Thoracic aorta (tissue), 2 donors: ENCODE measurements around the gene ZP1. TPM values are rescaled to one million over a fixed set of nuclear protein-coding genes. Genes with fewer than 3 reads are reported as not detected.
A peak's percentile ranks its signal among the peaks of the same experiment; 100 is the strongest.

ENCODE experiments used
- ATAC-seq: fragments of 150-250 bp; one replicate; pipeline ENCODE4 v1.8.0; 2017; ENCODE audit warnings: low read depth; ENCODE audit not compliant: insufficient number of reproducible peaks, low FRiP score
- DNase-seq: peaks from one replicate; pipeline ENCODE4 v3.0.0-alpha.2; 2020; ENCODE audit warnings: low spot score
- H3K27ac ChIP-seq, 2 donors: fragments of 200-600 bp; sonication (generic); 1 replicate in 1 of 2; 2 replicates in 1 of 2; pipeline ENCODE4 v1.5.1; 2016; ENCODE audit warnings: mild to moderate bottlenecking in 2 of 2, moderate library complexity in 2 of 2
- H3K27me3 ChIP-seq: fragments of 200-600 bp; sonication (generic); replicated peaks from 2 replicates; pipeline ENCODE4 v1.6.0; 2016; ENCODE audit warnings: mild to moderate bottlenecking; ENCODE audit not compliant: insufficient read depth
- H3K36me3 ChIP-seq: fragments of 200-600 bp; sonication (generic); one replicate; pipeline ENCODE4 v1.5.1; 2016
- H3K4me1 ChIP-seq, 2 donors: fragments of 200-600 bp; sonication (generic); 1 replicate in 1 of 2; 2 replicates in 1 of 2; pipeline versions ENCODE4 v1.5.1 to v1.6.0; 2016; ENCODE audit warnings: low read depth in 2 of 2, mild to moderate bottlenecking in 1 of 2; ENCODE audit not compliant: control insufficient read depth in 1 of 2
- H3K4me3 ChIP-seq: fragments of 200-600 bp; sonication (generic); 2 replicates; pipeline ENCODE4 v1.5.1; 2016; ENCODE audit warnings: mild to moderate bottlenecking
- H3K9me3 ChIP-seq: fragments of 200-600 bp; sonication (generic); 2 replicates; pipeline ENCODE4 v1.5.1; 2016
- total RNA-seq, 2 donors: library from RNA; depleted of rRNA; stranded (reverse); fragments of >200 nt; gene quantifications; one replicate each; pipeline versions ENCODE4 v1.1.0 to v1.2.3, GENCODE V29; 2016
- TF ChIP-seq, protein P1 (sequence below): fragments of 200-600 bp; sonication (generic); IDR thresholded peaks from one replicate; pipeline ENCODE4 v1.5.1; 2019; ENCODE audit warnings: antibody characterized with exemption

The ZP1 gene
- total RNA-seq, 2 donors from 2014 or later, result not detected

DNA sequence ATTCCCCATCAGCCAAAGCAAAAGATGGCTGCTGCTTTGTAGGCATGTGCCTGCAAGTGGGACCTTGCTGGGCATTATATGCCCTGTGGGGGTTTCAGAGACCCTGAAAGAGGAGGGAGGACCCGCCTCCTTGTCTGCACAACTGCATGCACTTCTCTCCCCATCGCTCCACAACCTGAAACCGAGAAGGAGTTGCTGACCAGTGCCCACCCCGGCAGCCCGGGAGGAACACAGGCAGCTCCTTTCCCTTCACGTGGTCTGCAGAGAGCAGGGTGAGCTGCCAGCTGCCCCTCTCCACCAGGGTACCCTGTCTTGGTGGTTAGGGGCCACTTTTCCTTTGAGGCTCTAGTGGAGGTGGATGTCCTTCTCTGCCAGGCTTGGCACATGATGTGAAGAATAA, 55.6 kb downstream of the ZP1 start:
- peaks cover 9 to 34% of the 10 kb centered on the region in 2 donors for H3K4me1 ChIP-seq
- no peak overlapping the region for H3K4me3 ChIP-seq
- DNase-seq (no peak), ATAC-seq (no peak)
- no peaks in the 10 kb centered on the region for H3K9me3 ChIP-seq
- no peak overlapping the region for H3K27ac ChIP-seq
- no peaks in the 10 kb centered on the region for H3K27me3 ChIP-seq
- peaks cover 30% of the 10 kb centered on the region for H3K36me3 ChIP-seq
- TF ChIP-seq, protein P1, sequence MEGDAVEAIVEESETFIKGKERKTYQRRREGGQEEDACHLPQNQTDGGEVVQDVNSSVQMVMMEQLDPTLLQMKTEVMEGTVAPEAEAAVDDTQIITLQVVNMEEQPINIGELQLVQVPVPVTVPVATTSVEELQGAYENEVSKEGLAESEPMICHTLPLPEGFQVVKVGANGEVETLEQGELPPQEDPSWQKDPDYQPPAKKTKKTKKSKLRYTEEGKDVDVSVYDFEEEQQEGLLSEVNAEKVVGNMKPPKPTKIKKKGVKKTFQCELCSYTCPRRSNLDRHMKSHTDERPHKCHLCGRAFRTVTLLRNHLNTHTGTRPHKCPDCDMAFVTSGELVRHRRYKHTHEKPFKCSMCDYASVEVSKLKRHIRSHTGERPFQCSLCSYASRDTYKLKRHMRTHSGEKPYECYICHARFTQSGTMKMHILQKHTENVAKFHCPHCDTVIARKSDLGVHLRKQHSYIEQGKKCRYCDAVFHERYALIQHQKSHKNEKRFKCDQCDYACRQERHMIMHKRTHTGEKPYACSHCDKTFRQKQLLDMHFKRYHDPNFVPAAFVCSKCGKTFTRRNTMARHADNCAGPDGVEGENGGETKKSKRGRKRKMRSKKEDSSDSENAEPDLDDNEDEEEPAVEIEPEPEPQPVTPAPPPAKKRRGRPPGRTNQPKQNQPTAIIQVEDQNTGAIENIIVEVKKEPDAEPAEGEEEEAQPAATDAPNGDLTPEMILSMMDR, result no peak

DNA sequence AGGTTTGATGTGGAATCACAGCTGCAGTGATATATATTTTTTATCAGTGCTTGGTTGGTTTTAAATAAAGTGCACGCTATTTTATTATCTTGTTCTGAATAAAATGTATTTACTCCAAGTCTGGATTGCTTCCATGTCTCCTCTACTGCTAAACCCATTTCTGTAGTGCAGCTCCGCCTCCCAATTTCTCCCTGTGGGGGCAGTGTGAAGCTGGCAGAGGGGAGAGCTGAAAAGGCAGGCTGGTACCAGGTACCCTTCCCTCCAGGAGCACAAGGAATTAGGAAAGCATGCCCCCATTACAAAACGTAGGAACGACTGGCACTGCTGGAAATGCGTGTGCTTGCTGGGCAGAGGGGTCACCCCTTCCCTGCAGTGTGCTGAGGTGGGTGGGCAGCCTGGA, 56.0 kb downstream of the ZP1 start:
- no peak overlapping the region for H3K27ac ChIP-seq
- H3K9me3 ChIP-seq, result no peaks in the 10 kb centered on the region
- ATAC-seq (no peak), DNase-seq (no peak)
- H3K27me3 ChIP-seq, result no peaks in the 10 kb centered on the region
- peaks cover 30% of the 10 kb centered on the region for H3K36me3 ChIP-seq
- TF ChIP-seq, protein P1, result no peak
- H3K4me1 ChIP-seq, result peaks cover 9 to 30% of the 10 kb centered on the region in 2 donors
- no peak overlapping the region for H3K4me3 ChIP-seq

DNA sequence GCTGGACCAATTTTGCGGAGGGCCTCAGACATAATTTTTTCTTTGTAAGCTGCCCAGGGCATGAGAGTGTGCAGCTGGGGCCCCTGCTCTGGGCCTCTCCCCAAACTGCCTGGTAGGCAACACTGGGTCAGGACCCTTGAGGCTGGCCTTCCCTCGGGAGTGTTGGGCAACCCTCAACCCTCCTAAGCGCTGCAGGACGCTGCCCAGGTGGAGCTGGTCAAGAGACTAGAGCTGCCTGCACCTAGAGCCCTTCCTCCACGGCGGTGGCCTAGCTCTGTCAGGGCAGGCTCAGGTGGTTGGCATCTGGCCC, 56.4 kb downstream of the ZP1 start:
- ATAC-seq, result no peak
- Histone ChIP-seq H3K4me3 (peak overlapping the region; percentile 80), H3K36me3 (peaks cover 30% of the 10 kb centered on the region)

DNA sequence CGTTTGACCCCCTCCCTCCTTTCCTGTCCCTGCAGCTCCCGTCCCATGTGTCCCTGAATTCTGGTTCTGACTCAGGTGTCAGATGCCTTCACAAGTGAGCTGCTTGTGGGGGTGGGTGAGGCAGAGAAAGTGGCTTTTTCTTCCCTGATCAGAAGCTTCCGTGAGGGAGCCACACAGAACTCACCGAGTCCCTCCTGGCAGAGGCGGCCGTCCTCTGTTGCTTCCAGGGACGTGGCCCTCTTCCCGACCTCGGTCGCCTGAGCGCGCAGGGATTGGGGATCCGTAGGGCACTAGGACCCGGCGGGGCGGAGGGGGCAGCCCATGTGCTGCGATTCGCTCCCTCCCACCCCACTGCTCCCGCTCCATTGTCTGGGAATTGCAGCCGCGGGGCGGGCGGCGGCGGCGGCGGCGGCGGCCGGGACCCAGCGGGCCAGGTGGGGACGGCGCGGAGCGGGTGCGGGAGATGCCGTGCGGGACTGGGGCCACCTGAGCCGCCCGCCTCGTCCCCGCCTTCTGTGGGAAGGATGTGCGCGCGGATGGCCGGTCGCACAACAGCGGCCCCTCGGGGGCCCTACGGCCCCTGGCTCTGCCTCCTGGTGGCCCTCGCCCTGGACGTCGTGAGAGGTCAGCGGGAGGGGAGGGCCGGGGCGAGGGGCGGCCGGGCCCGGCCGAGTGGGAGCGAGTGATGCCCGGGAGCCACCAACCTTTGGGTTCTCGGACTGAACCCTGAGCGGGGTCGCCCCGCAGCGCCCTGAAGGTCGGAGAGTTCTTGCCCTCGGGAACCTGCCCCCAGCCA, 57.0 kb downstream of the ZP1 start, which contains the start of gene TMEM132A:
Gene TMEM132A, plus strand, starts transcription at position 351 of the 796 bp plus-strand sequence. Its CDS starts 174 bp downstream, at position 525.
- TF ChIP-seq, protein P1, result no peak
- no peak for ATAC-seq
- H3K36me3 ChIP-seq, result peaks cover 30% of the 10 kb centered on the region
- no peak within 1 kb of the TSS for H3K27ac ChIP-seq
- no peak for DNase-seq
- no peaks in the 10 kb centered on the region for H3K27me3 ChIP-seq
- no peaks in the 10 kb centered on the region for H3K9me3 ChIP-seq
- peaks cover 9 to 20% of the 10 kb centered on the region in 2 donors for H3K4me1 ChIP-seq
- peak within 1 kb of the TSS; percentile 80 for H3K4me3 ChIP-seq

More for the DNA sequence above, 56.4 kb downstream of the ZP1 start:
- H3K27ac ChIP-seq, result no peak overlapping the region
- H3K27me3 ChIP-seq, result no peaks in the 10 kb centered on the region
- no peak for DNase-seq
- TF ChIP-seq, protein P1, result no peak
- H3K4me1 ChIP-seq, result peaks cover 9 to 26% of the 10 kb centered on the region in 2 donors
- no peaks in the 10 kb centered on the region for H3K9me3 ChIP-seq

Other genes starting within 250 kb of the ZP1 start
- gene MS4A8, start 167.9 kb upstream of the ZP1 start, total RNA-seq, result not detected
- not detected for gene MS4A18, start 142.8 kb upstream of the ZP1 start, total RNA-seq
- not detected for gene MS4A15, start 110.7 kb upstream of the ZP1 start, total RNA-seq
- gene MS4A10, start 82.2 kb upstream of the ZP1 start, total RNA-seq, result not detected
- 10 to 100 TPM; 13.5 to 23.8 TPM for gene CCDC86, start 25.4 kb upstream of the ZP1 start, total RNA-seq
- under 1 TPM; 0.21 to 0.68 TPM for gene PTGDR2, start 11.6 kb upstream of the ZP1 start, total RNA-seq
- gene PRPF19, start 39.0 kb downstream of the ZP1 start, total RNA-seq, result 10 to 100 TPM; 42.0 to 52.2 TPM
- 100 to 1,000 TPM; 158 to 213 TPM for gene TMEM109, start 46.6 kb downstream of the ZP1 start, total RNA-seq
- gene TMEM132A, start 56.9 kb downstream of the ZP1 start, total RNA-seq, result 1 to 10 TPM; 7.7 to 8.4 TPM
- gene SLC15A3, start 84.6 kb downstream of the ZP1 start, total RNA-seq, result 10 to 100 TPM; 27.7 to 29.5 TPM
- 1 to 10 TPM; 2.2 to 3.3 TPM for gene CD6, start 104.1 kb downstream of the ZP1 start, total RNA-seq
- 1 to 10 TPM in 1 of 2 donors, not detected in 1; 1.6 TPM for gene CD5, start 234.9 kb downstream of the ZP1 start, total RNA-seq